ENCODE measurements around the gene MGAT5. TPM values are rescaled to one million over a fixed set of nuclear protein-coding genes. Genes with fewer than 3 reads are reported as not detected.

The MGAT5 gene
- total and polyA plus RNA-seq, 2 donors from 2014 or later = 14.3 to 40.9 TPM

GRCh38 chr2:134271758-134272157 is 17.9 kb downstream of the MGAT5 start:
- no peaks in the 10 kb centered on the region for H3K9me3 ChIP-seq (ENCODE audit: control insufficient read depth in 2 of 3, insufficient read depth in 1 of 3, low read length in 3 of 3)
- no peak for FAIRE-seq
- TF ChIP-seq CTCF (IDR thresholded peaks at IDR 0.05; ENCODE audit: borderline replicate concordance, extremely low read depth, insufficient read depth) = no peak
- no peak overlapping the region for H3K9ac ChIP-seq (ENCODE audit: low read length in 3 of 3)
- no peaks in the 10 kb centered on the region for H3K27me3 ChIP-seq (ENCODE audit: control insufficient read depth, insufficient read depth, low read length)
- H3K4me3 ChIP-seq (ENCODE audit: low read length in 3 of 3) = no peak overlapping the region
- no peak overlapping the region for H3K27ac ChIP-seq (ENCODE audit: low read depth in 2 of 2, low read length in 2 of 2)
- peaks cover 0 to 3% (median 3%) of the 10 kb centered on the region in 3 donors for H3K4me1 ChIP-seq (ENCODE audit: control insufficient read depth in 2 of 3, insufficient read depth in 2 of 3, low read depth in 1 of 3, low read length in 3 of 3)
- intact Hi-C loops (cut with DNase I) = no loop called here
- H3K36me3 ChIP-seq (ENCODE audit: control insufficient read depth in 2 of 3, insufficient read depth in 3 of 3, low read length in 3 of 3) = no peaks in the 10 kb centered on the region
- DNase-seq = peak in 1 of 5 donors; percentile 35

GRCh38 chr2:134272806-134273205 is 18.9 kb downstream of the MGAT5 start:
- intact Hi-C loops (cut with DNase I) = no loop called here
- H3K4me1 ChIP-seq (ENCODE audit: control insufficient read depth in 2 of 3, insufficient read depth in 2 of 3, low read depth in 1 of 3, low read length in 3 of 3) = peaks cover 0 to 3% (median 3%) of the 10 kb centered on the region in 3 donors
- FAIRE-seq (no peak), DNase-seq (no peak)
- H3K9me3 ChIP-seq (ENCODE audit: control insufficient read depth in 2 of 3, insufficient read depth in 1 of 3, low read length in 3 of 3) = no peaks in the 10 kb centered on the region
- H3K27ac ChIP-seq (ENCODE audit: low read depth in 2 of 2, low read length in 2 of 2) = no peak overlapping the region
- no peak for TF ChIP-seq CTCF (IDR thresholded peaks at IDR 0.05; ENCODE audit: borderline replicate concordance, extremely low read depth, insufficient read depth)
- no peaks in the 10 kb centered on the region for H3K27me3 ChIP-seq (ENCODE audit: control insufficient read depth, insufficient read depth, low read length)
- no peak overlapping the region for H3K9ac ChIP-seq (ENCODE audit: low read length in 3 of 3)
- H3K4me3 ChIP-seq (ENCODE audit: low read length in 3 of 3) = no peak overlapping the region
- no peaks in the 10 kb centered on the region for H3K36me3 ChIP-seq (ENCODE audit: control insufficient read depth in 2 of 3, insufficient read depth in 3 of 3, low read length in 3 of 3)

- FAIRE-seq (no peak), DNase-seq (peak in 2 of 5 donors; percentile 54 to 76)
- Histone ChIP-seq H3K27ac (ENCODE audit: low read depth in 2 of 2, low read length in 2 of 2) (no peak overlapping the region), H3K9ac (ENCODE audit: low read length in 3 of 3) (no peak overlapping the region), H3K9me3 (ENCODE audit: control insufficient read depth in 2 of 3, insufficient read depth in 1 of 3, low read length in 3 of 3) (no peaks in the 10 kb centered on the region), H3K4me3 (ENCODE audit: low read length in 3 of 3) (no peak overlapping the region), H3K4me1 (ENCODE audit: control insufficient read depth in 2 of 3, insufficient read depth in 2 of 3, low read depth in 1 of 3, low read length in 3 of 3) (peaks cover 0 to 3% (median 3%) of the 10 kb centered on the region in 3 donors), H3K27me3 (ENCODE audit: control insufficient read depth, insufficient read depth, low read length) (no peaks in the 10 kb centered on the region), H3K36me3 (ENCODE audit: control insufficient read depth in 2 of 3, insufficient read depth in 3 of 3, low read length in 3 of 3) (no peaks in the 10 kb centered on the region)
- no peak for TF ChIP-seq CTCF (IDR thresholded peaks at IDR 0.05; ENCODE audit: borderline replicate concordance, extremely low read depth, insufficient read depth)
- intact Hi-C loops (cut with DNase I) = no loop called here
These were observed 19.5 kb downstream of the MGAT5 start for GRCh38 chr2:134273256-134273983.
